Right lobe of liver (tissue), 6 donors: Measurements from ENCODE around the gene XDH. TPM values are rescaled to one million over a fixed set of nuclear protein-coding genes. Genes with fewer than 3 reads are reported as not detected.

Source experiments
- ATAC-seq, 4 donors: fragments of 200-7000 bp; cut with Tn5 transposase; one replicate each; pipeline ENCODE4 v1.9.1; 2020; ENCODE audit warnings: mild to moderate bottlenecking in 4 of 4, moderate library complexity in 4 of 4
- DNase-seq, 3 donors: peaks; one replicate each; pipeline ENCODE4 v3.0.0-alpha.2; 2020
- H3K27ac ChIP-seq, 3 donors: fragments of 200-600 bp; one replicate each; pipeline ENCODE4 v1.8.0; 2022
- H3K27me3 ChIP-seq, 2 donors: fragments of 200-600 bp; one replicate each; pipeline ENCODE4 v1.8.0; 2022
- H3K36me3 ChIP-seq, 4 donors: fragments of 200-600 bp; sonication (generic) in 1 of 4; one replicate each; pipeline versions ENCODE4 v1.5.1 to v1.8.0; 2017 to 2022; ENCODE audit warnings: control low read depth in 1 of 4
- H3K4me1 ChIP-seq, 4 donors: fragments of 200-600 bp; sonication (generic) in 1 of 4; one replicate each; pipeline versions ENCODE4 v1.5.1 to v1.8.0; 2017 to 2022; ENCODE audit warnings: control low read depth in 1 of 4
- H3K4me3 ChIP-seq, 3 donors: fragments of 200-600 bp; one replicate each; pipeline ENCODE4 v1.8.0; 2022
- H3K9me3 ChIP-seq, 4 donors: fragments of 200-600 bp; sonication (generic) in 1 of 4; one replicate each; pipeline versions ENCODE4 v1.5.1 to v1.8.0; 2017 to 2022; ENCODE audit warnings: control low read depth in 1 of 4
- POLR2A ChIP-seq: fragments of 450-650 bp; IDR thresholded peaks from one replicate; pipeline ENCODE4 v1.6.1; 2017; ENCODE audit warnings: antibody characterized with exemption, mild to moderate bottlenecking
- WGBS: methylation state at CpG from one replicate; pipeline ENCODE4 v1.1.6; 2018; ENCODE audit warnings: low coverage, low lambda C conversion rate; ENCODE audit not compliant: insufficient coverage; ENCODE audit errors: missing lambda C conversion rate; 5-methylcytosine and 5-hydroxymethylcytosine counted together
- intact Hi-C, 2 donors: fragments of 100-400 bp; cut with DNase I; formaldehyde crosslinking; loops; one replicate each; pipeline versions ENCODE4 v1.11.2 to v1.14.1; 2022
- total RNA-seq, 6 experiments: library from RNA; depleted of rRNA in 2 of 6; stranded (reverse); fragments of >200 nt in 2 of 6; fragmentation: NEBNext Ultra II Directional in 3 of 6; extraction: Animal tissue kit (Norgen Biotek cat#: 25700) in 3 of 6; gene quantifications; one replicate each; pipeline versions ENCODE4 v1.1.0 to v1.2.4, GENCODE V29; 2016 to 2023
- TF ChIP-seq, protein P1 (sequence below), 4 donors: fragments of 200-600 bp in 3 of 4; fragments of 450-650 bp in 1 of 4; IDR thresholded peaks; one replicate each; pipeline versions ENCODE4 v1.5.1 to v1.8.0; 2016 to 2022; ENCODE audit warnings: antibody characterized with exemption in 4 of 4, mild to moderate bottlenecking in 2 of 4
- donor health status: DM: no; HTN: yes; CAD: no.
- donor health status: DM: no; HTN: no; CAD: no.
- donor health status: DM: no; HTN: no; CAD: no.
- donor health status: DM: no; HTN: yes; CAD: no.
- donor health status: DM: no; HTN: yes; CAD: no.

The XDH gene
- total RNA-seq, 6 experiments from 2014 or later = 26.7 to 62.0 (median 37.8) TPM

DNA sequence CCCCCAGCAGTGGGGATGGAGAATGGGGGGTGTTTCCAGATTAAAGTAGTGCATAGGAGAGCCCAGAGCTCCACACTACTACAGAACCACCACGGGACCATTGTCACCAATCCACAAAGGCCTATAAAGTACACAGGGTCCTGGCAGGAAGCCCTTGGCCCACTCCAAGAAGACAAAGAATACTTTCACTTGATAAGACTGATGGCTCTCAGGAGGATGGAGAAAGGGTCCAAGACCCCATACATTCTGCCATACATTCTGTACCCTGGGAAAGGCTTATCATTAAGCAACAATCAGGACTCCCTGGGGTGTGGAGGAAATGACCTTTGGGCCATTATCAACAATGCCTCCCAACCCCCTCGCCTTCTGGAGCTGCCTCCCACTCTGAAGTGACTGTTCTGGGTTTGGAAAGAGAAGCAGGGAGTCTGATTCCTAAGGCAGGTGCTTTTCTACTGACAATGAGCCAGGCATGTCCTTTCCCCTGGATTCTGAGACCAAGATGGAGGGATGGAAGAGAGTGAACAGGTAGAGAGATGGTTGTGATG lies 85.4 kb downstream of the XDH start:
- no peaks in the 10 kb centered on the region for H3K36me3 ChIP-seq
- H3K9me3 ChIP-seq = no peaks in the 10 kb centered on the region
- TF ChIP-seq, protein P1, sequence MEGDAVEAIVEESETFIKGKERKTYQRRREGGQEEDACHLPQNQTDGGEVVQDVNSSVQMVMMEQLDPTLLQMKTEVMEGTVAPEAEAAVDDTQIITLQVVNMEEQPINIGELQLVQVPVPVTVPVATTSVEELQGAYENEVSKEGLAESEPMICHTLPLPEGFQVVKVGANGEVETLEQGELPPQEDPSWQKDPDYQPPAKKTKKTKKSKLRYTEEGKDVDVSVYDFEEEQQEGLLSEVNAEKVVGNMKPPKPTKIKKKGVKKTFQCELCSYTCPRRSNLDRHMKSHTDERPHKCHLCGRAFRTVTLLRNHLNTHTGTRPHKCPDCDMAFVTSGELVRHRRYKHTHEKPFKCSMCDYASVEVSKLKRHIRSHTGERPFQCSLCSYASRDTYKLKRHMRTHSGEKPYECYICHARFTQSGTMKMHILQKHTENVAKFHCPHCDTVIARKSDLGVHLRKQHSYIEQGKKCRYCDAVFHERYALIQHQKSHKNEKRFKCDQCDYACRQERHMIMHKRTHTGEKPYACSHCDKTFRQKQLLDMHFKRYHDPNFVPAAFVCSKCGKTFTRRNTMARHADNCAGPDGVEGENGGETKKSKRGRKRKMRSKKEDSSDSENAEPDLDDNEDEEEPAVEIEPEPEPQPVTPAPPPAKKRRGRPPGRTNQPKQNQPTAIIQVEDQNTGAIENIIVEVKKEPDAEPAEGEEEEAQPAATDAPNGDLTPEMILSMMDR (IDR thresholded peaks at IDR 0.05) = no peak
- TF ChIP-seq POLR2A = no peak
- DNase-seq (no peak), ATAC-seq (no peak)
- 50% methylated on average over 2 of the region's 2 CpGs for WGBS
- H3K4me3 ChIP-seq = no peak overlapping the region
- no peak overlapping the region for H3K27ac ChIP-seq
- H3K4me1 ChIP-seq = peaks cover 0 to 7% (median 0%) of the 10 kb centered on the region in 4 donors
- intact Hi-C loops = no loop called here
- H3K27me3 ChIP-seq = no peaks in the 10 kb centered on the region

- Histone ChIP-seq H3K9me3 (no peaks in the 10 kb centered on the region), H3K27me3 (no peaks in the 10 kb centered on the region), H3K27ac (no peak overlapping the region), H3K36me3 (no peaks in the 10 kb centered on the region), H3K4me1 (peaks cover 0 to 11% (median 0%) of the 10 kb centered on the region in 4 donors), H3K4me3 (no peak overlapping the region)
- intact Hi-C loops = no loop called here
- no peak for DNase-seq
- TF ChIP-seq, protein P1 (IDR thresholded peaks at IDR 0.05) = no peak
- TF ChIP-seq POLR2A = no peak
- ATAC-seq = peak in 1 of 4 donors; percentile 9
These were observed 86.5 kb downstream of the XDH start for GRCh38 chr2:31328026-31328425.

DNA sequence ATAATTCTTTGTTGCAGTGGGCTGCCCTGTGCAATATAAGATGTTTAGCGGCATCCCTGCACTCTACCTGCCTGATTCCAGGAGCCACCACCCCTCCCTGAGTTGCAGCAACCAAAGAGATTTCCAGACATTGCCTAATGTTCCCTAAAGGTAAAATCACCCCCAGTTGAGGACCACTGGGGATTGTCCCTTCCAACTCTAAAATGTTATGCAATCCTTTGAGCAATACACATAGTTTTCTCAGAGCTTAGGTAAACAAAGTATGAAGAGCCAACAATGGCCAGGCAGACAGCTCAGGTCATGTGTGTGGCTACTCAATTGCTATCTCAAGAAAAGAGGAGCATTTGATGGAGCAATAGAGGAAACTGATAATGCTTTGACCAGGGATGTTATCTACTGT lies 87.0 kb downstream of the XDH start:
- peaks cover 0 to 11% (median 0%) of the 10 kb centered on the region in 4 donors for H3K4me1 ChIP-seq
- no peak overlapping the region for H3K4me3 ChIP-seq
- no peaks in the 10 kb centered on the region for H3K36me3 ChIP-seq
- no peaks in the 10 kb centered on the region for H3K27me3 ChIP-seq
- ATAC-seq (peak in 1 of 4 donors; percentile 38), DNase-seq (no peak)
- H3K27ac ChIP-seq = no peak overlapping the region
- intact Hi-C loops = no loop called here
- TF ChIP-seq, protein P1 (IDR thresholded peaks at IDR 0.05) = no peak
- no peak for TF ChIP-seq POLR2A
- no peaks in the 10 kb centered on the region for H3K9me3 ChIP-seq
- no CpG with 5 or more reads among the region's 1 CpG for WGBS

DNA sequence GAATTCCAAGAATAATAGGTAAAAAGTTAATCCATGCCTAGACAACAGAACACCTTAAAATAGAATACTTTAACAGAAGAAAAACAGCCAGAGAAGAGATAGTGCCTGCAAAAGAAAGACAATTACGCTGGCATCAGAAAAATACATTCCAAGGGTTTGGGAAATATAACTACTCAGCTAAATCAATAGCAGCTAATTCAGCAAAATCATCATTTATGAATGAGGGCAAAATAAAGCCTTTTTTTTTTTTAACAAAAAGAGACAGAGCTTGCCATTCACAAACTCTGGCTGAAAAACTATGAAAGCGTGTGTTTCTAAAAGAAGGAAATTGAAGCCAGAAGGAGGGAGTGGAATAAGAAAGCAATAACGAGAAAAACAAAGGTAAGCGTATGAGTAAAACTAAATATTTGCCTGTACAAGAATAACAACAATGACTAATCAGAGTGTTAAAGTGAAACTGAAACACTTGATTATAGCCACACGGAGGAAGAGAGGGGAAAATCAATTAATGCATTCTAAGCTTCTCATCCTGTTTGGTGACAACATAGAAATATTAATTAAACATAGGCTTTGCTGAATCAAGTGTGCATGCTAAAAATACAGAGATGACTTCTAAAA lies 90.4 kb downstream of the XDH start:
- peak overlapping the region; percentile 55 to 74 (median 68) for H3K27ac ChIP-seq
- H3K9me3 ChIP-seq = no peaks in the 10 kb centered on the region
- ATAC-seq = peak; percentile 63 to 87 (median 72)

More for the DNA sequence above, 90.4 kb downstream of the XDH start:
- 5% methylated on average over 5 of the region's 5 CpGs for WGBS
- intact Hi-C loops = no loop called here
- no peaks in the 10 kb centered on the region for H3K27me3 ChIP-seq
- H3K4me3 ChIP-seq = peak overlapping the region; percentile 22 to 37 (median 29)
- no peak for DNase-seq
- H3K4me1 ChIP-seq = peaks cover 0 to 11% (median 0%) of the 10 kb centered on the region in 4 donors
- TF ChIP-seq POLR2A = no peak
- TF ChIP-seq, protein P1 (IDR thresholded peaks at IDR 0.05) = no peak
- H3K36me3 ChIP-seq = no peaks in the 10 kb centered on the region
